CD4-positive, alpha-beta T cell treated with Interleukin-15 for 1 hour (primary cell): ENCODE data around the gene SLC22A7.

Experiments used
- DNase-seq: peaks from one replicate; pipeline ENCODE4 v3.0.0-alpha.2; 2020

The SLC22A7 gene

DNA sequence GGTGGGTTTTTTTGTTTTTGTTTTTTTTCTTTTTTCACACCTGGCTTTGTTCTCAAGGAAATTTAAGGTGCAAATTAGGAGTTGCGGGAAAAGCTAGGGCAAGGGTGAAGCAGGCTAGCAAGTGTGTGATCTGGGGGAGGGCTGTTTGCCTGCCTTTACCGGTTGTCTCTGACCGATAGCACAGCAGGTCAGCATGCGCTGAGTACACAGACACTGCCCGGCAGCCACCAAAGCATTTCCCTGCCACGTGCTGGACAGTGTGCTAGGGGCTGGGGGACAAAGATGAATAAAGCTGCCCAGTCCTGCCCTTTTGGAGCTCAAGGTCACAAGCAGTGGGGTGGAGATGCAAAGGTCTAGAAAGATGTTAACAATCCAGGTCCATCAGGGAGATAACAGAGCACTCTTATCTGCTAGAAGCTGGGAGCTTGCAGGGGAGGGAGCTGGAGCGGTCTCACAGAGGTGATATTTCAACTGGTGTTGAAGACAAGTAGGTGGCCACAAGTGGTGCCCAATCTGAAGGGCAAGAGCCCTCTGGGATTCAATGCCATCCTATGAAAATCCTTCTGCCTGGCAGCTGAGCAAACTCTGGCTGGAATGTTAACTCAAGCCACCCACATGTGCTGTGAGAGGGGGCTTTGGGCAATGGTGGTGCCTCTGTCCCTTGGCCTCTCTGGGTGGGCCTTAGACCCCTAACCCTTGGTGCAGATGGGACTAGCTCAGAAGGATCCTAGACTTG is 30.3 kb upstream of the SLC22A7 start:
- no peak for DNase-seq

DNA sequence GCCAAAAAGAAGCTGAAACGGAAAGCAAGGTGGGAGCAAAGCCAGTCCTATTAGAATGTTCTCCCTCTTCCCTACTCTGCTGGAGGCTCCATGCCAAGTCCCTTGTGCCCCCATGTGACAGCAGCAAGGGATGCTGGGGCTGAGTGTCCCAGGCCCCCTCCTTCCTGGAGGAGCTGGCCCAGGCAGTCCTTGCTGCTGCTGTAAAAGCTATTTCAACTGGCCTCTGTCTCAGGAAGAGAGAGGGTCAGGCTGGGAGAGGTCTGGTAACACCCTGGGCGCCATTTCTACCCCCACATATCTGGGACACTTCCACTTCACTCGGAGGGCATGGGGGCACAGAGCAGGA is 29.7 kb upstream of the SLC22A7 start:
- no peak for DNase-seq

DNA sequence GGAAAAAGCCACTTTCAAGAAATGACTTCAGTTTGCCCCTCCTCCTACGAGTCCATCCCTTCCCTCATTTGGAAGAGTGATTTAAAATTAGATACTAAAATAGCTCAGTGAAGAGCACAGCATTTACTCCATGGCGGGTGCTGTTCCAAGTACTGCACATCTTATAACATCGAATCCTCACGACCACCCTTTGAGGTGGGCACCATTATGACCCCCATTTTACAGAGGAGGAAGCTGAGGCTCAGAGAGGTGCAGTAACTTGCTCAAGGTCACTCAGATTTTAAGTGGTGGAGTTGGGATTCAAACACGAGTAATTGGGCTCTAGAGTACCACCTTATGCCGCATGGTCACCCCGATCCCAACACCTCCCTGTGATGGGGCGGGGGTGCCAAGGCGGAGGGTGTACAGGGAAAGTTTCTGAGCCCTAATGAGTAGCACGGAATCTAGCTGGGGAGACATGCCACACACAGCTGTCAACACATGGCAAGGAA is 29.2 kb upstream of the SLC22A7 start:
- DNase-seq = no peak

DNA sequence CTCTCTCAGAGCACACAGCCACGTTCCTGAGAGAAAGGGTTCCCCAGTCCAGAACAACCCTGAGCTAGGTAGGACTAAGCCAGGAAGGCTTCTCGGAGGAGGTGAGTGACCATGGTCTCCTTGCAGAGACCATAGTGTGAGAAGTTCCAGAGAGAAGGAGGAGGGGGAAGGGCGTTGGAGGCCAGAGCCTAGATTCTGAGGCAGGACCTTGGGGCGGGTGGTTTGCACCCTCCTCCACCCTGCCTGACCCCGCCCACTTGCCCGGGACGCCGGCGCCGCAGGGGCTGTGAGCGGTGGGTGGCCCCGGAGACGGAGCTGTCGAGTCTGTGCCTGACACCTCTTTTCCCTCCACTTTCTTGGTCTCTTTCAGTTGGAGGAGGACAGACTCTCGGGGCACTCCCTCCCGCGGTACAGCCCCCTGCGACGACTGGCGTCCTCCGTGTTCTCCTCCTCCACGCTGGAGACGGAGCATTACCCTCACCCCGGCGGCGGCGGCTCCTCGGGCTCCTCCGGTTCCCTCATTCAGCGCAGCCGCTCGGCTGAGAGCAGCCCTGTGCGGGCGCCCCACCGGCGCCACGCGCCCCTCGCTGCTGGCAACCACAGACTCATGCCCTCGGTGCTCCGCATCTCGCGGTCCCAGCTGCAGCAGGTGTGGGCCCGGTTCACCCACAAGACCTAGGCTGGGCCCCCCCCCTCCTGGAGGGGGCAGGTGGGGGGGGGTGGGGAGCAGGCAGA is 28.6 kb upstream of the SLC22A7 start:
- DNase-seq = no peak

DNA sequence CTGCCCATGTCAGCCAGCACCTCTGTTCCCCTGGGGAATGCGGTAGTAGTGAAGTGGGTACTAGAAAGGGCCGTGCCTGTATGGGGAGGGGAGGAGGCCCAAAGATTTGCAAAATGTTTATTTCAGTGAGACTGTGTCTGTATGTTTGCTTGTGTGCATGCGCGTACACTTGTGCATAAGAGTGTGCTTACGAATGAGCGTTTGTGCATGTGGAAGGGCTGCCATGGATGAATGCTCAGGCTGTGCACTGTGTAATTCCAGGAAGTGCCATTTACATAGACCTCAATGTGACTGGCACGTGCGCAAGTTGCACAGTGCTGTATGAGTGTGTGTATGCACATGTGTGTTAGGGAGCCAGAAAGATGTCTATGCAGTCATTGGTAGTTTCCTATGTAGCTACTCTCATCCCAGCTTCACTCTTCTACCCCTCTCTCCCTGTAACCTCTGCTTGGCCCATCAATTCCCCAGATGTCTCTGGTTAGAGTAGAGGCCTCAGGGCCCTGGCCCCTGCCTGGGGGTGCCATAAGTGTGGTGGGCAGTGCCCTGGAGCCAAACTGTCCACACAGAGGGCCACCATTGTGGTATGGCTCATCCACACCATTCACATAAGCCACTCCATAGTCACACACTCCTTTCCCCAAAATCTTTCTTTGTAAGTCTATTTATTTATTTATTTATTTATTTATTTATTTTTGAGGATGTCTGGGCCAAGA is 26.8 kb upstream of the SLC22A7 start:
- peak; percentile 24 for DNase-seq

DNA sequence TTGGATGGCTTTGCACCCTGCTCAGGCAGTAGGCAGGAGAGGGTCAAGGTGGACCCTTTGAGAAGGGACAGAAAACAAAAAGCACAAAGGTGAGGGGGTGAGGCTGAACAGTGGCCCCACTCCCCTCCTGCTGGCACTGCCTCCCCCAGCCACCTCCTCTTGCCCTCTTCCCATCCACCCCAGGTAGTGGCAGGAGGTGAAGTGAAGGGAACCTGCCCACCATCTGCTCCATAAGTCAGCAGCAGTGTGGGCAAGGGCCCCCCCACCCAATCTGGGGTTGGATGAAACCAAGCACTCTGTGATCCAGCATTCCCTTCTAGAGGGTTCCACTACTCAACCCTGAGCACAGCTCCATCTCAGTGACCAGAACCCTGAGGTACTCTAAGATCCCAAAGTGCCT is 26.1 kb upstream of the SLC22A7 start:
- no peak for DNase-seq

DNA sequence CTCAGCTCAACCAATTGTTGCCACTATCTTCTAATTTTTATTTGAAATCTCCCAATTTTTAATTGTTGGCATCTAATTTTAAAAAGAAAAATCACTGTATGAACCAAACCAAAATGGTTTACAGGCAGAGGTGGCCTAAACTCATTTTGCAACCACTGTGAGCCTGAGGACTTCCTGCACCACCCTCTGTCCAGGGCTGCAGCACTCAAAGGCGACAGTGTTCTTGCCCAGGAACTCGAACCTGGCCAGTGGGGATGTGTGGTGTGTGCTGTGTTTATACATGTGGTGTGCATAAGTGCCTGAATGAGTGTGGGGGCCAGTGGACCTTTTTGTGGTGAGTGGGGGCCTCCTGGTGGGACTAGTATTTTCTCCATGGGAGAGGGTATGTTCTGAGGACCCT is 24.4 kb upstream of the SLC22A7 start:
- no peak for DNase-seq

DNA sequence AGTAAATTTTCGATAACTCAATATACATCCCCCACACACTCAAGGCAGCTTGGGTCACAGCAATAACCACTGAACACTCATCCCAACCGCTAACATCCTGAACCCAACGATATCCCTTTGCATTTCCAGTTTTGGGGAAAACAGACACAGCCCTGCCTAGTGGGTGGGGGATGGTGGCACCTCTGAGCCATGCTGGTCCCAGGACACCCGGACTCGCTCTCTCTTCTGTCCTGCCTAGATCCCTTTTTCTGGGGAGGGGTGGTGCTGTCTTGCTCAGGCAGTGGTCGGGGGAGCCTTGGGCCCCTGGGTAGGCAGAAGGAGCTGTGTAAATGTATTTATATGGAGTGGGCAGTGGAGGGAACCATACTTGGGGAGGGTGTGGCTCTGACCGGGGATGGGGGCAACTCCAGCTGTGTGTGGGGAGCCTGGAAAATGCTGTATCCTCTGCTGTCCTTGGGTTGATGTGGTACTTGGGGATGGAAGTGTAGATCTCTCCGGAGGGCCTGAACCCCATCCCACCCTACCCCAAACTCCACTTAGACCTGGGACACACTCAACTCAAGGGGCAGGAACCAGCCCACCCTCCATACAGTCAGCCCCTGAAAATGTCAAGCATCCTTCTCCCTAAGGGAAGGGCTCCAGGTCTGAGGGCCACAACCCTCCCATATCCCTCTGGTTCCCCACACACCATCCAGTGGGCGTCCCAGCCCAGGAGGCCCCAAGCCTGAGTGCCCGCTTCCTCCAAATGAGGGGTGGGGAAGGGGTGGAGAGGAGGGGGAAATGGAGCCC is 23.7 kb upstream of the SLC22A7 start:
- no peak for DNase-seq

DNA sequence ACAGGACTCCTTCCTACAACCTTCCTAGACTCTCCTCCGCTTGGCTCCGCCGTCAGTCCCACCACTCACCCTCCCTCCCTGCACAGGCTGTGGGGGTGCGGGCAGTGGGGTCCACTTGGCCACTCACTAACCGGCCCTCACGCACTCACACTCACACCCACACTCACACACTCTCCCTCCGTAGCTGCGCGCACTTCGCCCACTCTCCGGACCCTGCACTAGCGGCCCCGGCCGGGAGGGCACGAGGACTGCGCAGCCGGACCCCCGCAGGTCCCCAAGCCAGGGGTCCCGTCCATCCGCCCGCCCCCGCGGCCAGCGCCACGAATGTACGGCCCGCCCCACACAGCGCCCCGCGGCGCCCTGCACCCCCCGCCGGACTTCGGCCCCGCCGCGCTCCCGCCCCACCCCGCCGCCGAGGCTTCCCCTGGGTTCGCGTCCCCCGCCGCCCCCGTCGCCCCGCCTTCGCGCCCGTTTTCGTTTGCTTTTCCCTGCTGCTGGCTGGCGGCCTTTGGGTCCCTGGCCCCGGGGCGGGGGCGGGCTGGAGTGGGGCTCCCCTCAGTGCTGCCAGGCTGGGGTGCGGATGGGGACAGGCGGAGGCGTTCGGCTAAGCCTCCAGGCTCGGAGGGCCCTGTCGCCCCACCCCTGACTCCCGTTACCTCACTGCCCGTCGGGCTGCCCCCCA is 23.0 kb upstream of the SLC22A7 start:
- DNase-seq = no peak

DNA sequence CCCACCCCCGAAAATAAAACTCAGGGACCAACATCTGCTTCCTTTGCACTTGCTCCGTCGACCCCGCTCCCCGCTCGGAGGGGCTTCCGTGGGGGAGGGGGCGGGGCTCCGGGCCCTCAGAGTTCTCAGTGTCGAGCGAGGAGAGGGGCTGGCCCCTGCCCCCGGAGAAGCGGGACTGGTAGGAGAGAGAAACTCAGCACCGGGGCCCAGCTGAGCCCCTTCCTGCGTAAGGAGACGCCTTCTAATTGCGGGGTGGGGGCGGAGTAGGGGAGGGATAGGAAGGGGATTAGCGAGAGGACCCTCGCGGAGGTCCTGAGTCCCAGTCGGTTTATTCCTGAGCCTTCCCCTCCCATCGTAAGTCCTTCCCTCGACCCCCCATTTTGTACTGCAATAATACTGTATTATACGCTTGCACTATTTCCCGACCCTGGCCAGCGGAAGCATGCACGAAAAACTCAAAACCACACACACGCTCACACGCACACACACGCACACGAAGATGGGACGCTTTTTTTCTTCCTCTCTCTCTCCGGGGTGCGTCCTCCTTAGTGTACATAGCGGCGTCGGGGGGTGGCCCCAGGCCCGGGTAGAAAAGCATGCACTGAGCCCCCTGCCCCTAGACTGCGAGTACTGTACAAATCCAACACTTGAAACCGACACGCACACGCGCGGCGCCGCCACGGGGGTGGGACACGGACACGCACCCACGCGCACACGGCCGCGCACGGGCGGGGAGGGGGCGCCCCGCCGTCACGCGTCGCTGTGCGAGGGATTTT is 22.1 kb upstream of the SLC22A7 start:
- DNase-seq = peak; percentile 42

DNA sequence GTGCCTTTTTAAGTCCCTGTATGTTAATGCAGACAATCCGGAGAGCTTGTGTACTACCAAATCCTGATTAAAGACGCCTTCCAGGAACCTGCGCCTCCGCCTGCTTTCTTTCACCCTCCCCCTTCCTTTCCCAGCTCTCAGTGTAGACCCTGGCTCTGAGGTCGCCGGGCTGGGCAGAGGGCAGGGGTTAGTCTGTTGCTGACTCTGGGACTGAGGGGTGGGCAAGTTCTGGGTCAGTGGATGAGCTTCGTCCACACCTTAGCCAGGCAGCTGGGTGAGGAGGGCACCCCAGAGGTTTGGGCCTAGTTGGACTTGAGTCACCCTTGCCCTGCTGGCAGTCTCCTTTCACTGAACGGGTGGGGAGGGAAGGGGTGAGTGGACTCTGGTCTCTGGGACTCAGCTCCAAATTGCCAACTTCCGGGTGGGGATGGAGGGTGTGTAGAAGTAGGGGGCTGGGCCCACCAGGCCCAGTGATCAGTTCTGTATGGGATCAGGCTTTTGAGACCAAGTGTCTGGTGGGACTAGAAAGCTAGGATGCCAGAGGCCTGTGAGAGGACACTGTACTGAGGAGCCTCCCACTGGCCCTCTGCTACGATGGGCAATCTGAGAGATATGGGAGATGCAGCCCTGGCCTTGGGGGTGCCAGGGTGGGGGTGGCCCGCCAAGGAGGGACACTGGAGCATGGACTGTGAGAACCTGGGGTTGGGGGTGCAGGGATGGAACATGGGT is 21.3 kb upstream of the SLC22A7 start:
- no peak for DNase-seq

DNA sequence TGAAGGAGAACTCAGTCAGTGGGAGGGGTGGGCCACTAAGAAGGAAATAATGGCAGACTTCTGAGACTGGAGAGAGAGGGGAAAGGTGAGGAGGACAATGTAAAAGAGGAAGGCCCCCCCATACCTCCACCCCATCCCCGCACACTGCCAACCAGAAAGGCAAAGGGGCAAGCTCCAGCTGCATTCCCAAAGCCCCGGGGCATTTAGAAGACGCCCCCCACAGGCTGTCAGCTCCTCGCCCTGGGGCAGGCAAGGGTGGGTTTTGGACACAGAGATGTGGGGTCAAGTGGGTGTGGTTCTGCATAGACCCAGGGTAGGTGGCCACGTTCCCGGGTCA is 20.8 kb upstream of the SLC22A7 start:
- no peak for DNase-seq

DNA sequence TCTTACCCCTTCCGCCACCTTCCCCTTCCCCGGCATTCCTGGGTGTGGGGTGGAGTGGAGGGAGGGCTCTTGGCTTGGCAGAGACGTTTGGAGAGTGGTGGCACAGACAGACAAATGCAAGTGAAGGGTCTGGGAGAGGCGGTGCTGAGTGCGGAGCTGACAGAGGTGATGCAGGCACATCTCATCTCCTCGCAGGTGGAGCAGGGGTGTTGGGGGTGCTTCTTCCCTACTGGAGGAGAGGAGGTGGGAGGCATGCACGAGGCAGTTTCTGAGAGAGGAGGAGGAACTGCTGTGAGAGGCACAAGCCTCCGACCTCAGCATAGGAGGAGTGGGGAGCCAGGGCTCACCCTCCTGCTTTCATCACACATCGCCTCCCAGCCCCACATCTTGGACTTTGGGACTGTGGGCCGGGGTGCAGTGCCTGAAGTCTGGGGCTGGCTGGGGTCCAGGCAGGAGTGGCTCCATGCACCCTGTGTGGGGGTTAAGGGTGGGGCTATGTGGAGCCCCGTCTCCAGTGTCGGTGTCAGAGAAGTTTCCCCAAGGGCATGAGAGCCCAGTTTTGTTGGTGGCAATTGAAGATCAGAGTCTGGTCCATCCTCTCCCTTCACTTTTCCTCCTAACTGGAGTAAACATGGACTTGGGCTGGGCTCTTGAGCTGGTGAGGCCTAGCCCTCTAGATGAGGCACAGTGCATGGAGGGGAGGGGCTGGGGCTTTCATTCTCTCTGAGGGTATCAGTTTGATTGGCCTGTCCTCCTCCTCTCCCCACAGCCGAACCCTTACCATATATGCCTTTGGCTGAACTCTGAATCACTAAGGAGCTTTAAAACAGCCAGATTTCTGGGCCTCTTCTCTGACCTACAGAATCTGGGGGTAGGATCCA is 20.2 kb upstream of the SLC22A7 start:
- no peak for DNase-seq

DNA sequence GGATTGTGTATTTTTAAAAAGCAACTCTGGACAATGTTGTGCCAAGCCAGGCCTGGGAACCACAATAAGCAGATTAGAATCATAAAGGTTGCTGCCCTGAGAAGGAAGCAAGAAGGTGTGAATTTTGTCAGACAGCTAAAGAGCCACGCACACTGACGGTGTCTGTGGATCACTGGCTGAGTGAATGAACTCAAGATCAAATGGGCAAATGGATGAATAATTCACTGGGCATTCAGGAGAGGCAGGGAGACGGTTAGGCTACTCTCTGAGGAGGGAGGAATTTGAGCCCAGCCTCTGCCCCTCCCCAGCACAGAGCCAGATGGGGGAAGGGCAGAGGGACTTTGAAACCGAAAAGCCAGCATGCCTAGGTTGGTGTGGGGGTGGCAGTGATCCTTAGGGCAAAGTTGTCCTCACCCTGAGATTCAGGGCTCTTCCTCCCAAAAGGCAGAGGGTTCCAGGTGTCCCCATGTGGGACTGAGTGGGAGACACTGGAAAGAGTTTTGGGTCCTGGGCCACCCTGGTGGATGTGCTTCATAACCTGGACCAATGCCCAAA is 19.5 kb upstream of the SLC22A7 start:
- DNase-seq = no peak

DNA sequence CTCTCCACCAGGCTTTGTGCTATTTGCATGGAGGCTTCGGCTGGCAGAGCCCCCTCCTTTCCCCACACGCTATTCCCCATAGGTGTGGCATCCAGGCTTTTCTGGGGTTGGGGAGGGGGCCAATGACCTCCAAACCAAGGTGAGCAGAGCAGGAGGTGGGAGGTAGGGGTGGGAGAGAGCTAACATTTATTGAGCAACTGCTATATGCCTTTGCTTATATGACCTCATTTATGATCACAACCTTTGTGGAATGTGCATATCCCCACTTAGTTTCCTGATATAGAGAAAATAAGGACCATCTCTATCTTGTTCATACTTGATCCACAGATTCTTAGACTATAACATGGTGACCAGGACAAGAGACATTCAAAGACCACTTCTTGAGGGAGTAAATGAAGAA is 17.8 kb upstream of the SLC22A7 start:
- no peak for DNase-seq

DNA sequence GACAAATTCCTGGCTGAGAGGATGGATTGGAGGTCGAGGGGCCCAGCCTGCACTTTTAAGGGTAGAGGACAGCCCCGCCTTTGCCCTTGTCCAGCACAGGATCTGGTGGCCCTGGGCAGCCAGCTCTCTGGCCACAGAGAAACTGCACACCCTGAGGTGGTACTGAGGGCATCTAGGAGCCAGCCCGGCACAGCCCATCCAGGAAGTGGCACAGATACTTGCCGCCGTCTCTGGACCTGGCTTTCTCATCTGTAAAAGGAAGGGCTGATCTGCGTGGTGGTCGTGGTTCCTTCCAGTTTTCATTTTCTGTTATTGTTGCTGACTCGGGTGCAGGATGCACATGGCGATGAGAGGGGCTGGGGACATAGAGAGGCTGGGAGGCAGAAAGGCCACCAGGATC is 16.0 kb upstream of the SLC22A7 start:
- no peak for DNase-seq

DNA sequence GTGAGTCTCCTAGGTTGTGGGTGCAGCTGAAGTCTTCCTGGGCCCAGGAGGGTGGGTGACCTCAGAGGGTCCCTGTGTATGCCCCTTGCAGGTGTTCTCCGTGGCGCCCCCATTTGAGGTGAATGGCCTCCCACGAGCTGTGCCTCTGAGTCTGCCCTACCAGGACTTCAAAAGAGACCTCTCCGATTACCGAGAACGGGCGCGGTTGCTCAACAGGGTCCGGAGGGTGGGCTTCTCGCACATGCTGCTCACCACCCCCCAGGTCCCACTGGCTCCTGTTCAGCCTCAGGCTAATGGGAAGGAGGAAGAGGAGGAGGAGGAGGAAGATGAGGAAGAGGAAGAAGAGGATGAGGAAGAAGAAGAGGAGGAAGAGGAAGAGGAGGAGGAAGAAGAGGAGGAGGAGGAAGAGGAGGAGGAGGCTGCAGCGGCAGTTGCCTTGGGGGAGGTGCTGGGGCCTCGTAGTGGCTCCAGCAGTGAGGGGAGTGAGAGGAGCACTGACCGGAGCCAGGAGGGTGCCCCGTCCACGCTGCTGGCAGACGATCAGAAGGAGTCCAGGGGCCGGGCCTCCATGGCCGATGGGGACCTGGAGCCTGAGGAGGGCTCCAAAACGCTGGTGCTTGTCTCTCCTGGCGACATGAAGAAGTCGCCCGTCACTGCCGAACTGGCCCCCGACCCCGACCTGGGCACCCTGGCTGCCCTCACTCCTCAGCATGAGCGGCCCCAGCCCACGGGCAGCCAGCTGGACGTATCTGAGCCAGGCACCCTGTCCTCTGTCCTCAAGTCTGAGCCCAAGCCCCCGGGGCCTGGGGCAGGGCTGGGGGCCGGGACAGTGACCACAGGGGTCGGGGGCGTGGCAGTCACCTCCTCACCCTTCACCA is 15.2 kb upstream of the SLC22A7 start:
- DNase-seq = no peak

DNA sequence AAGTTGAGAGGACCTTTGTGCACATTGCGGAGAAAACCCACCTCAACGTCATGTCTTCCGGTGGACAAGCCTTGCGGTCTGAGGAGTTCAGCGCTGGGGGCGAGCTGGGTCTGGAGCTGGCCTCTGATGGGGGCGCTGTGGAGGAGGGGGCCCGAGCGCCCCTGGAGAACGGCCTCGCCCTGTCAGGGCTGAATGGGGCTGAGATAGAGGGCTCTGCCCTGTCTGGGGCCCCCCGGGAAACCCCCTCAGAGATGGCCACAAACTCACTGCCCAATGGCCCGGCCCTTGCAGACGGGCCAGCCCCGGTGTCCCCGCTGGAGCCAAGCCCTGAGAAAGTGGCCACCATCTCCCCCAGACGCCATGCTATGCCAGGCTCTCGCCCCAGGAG is 14.6 kb upstream of the SLC22A7 start:
- no peak for DNase-seq

DNA sequence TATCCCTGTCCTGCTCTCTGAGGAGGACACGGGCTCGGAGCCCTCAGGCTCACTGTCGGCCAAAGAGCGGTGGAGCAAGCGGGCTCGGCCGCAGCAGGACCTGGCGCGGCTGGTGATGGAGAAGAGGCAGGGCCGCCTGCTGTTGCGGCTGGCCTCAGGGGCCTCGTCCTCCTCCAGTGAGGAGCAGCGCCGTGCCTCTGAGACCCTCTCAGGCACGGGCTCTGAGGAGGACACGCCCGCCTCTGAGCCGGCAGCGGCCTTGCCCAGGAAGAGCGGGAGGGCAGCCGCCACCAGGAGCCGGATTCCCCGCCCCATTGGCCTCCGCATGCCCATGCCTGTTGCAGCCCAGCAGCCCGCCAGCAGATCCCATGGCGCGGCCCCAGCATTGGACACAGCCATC is 14.2 kb upstream of the SLC22A7 start:
- DNase-seq = no peak
